NT2/D1 (cell line): Measurements from ENCODE around the gene PHKG1.
"Not testable (repeated sequence)": the region's sequence is repeated elsewhere in the genome, so short reads cannot be mapped to it uniquely, and the experiment has no call there.

Experiments used
- SUZ12 ChIP-seq: IDR thresholded peaks from 2 replicates; pipeline ENCODE4 v1.6.1; 2011; ENCODE audit not compliant: insufficient read length, insufficient read depth; ENCODE audit errors: extremely low read depth
- YY1 ChIP-seq: IDR thresholded peaks from 2 replicates; pipeline ENCODE4 v1.6.1; 2011; ENCODE audit not compliant: insufficient read length, insufficient read depth
- ZNF274 ChIP-seq: IDR thresholded peaks from 2 replicates; pipeline ENCODE4 v1.6.1; 2011; ENCODE audit warnings: mild to moderate bottlenecking, low read depth, low read length

DNA sequence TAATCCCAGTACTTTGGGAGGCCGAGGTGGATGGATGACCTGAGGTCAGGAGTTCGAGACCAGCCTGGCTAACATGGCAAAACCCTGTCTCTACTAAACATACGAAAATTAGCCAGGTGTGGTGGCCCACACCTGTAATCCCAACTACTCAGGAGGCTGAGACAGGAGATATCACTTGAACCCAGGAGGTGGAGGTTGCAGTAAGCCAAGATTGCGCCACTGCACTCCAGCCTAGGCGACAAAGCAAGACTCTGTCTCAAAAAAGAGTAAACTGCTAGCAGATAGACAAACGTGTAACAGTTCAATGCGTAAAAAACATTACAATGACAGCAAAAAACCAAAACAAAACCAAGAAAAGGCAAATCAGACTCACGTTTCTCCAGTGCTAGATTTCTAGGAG lies 61.2 kb downstream of the PHKG1 start:
- not testable (repeated sequence) for TF ChIP-seq SUZ12, YY1, ZNF274
